GM13976 (cell line): ENCODE results near the gene SLC6A12.

Experiments used
- DNase-seq: peaks from one replicate; pipeline ENCODE4 v3.0.0; 2012; ENCODE audit warnings: low spot score
- in situ Hi-C: fragments of 300-500 bp; cut with MboI; formaldehyde crosslinking; loops from one replicate; pipeline ENCODE4 v1.12.0; 2022; ENCODE audit warnings: low sequenced_read_pairs, mixed read lengths, inconsistent platforms; ENCODE audit not compliant: unreplicated experiment
- TF ChIP-seq, protein P1 (sequence below): IDR thresholded peaks from 2 replicates; pipeline ENCODE4 v1.5.1; 2012; ENCODE audit warnings: borderline replicate concordance, mild to moderate bottlenecking; ENCODE audit not compliant: insufficient read depth; ENCODE audit errors: extremely low read depth, missing control alignments, control extremely low read depth

Gene SLC6A12

DNA sequence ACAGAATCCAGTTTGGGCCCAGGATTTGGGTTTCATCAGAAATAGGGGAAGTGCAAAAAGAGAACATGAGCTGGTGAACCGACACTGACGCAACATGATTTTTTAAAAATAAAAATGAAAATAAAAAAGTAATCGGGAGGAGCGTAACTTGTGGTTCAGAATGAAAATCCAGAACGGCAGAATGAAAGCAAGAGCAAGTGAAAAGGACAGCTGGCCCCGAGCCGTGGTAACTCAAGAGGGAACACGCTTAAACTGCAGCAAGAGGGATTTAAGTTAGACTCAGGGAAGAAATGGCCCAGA lies 1.6 kb downstream of the SLC6A12 start:
- TF ChIP-seq, protein P1, sequence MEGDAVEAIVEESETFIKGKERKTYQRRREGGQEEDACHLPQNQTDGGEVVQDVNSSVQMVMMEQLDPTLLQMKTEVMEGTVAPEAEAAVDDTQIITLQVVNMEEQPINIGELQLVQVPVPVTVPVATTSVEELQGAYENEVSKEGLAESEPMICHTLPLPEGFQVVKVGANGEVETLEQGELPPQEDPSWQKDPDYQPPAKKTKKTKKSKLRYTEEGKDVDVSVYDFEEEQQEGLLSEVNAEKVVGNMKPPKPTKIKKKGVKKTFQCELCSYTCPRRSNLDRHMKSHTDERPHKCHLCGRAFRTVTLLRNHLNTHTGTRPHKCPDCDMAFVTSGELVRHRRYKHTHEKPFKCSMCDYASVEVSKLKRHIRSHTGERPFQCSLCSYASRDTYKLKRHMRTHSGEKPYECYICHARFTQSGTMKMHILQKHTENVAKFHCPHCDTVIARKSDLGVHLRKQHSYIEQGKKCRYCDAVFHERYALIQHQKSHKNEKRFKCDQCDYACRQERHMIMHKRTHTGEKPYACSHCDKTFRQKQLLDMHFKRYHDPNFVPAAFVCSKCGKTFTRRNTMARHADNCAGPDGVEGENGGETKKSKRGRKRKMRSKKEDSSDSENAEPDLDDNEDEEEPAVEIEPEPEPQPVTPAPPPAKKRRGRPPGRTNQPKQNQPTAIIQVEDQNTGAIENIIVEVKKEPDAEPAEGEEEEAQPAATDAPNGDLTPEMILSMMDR: no peak
- in situ Hi-C loops: no loop called here
- peak; percentile 58 for DNase-seq

DNA sequence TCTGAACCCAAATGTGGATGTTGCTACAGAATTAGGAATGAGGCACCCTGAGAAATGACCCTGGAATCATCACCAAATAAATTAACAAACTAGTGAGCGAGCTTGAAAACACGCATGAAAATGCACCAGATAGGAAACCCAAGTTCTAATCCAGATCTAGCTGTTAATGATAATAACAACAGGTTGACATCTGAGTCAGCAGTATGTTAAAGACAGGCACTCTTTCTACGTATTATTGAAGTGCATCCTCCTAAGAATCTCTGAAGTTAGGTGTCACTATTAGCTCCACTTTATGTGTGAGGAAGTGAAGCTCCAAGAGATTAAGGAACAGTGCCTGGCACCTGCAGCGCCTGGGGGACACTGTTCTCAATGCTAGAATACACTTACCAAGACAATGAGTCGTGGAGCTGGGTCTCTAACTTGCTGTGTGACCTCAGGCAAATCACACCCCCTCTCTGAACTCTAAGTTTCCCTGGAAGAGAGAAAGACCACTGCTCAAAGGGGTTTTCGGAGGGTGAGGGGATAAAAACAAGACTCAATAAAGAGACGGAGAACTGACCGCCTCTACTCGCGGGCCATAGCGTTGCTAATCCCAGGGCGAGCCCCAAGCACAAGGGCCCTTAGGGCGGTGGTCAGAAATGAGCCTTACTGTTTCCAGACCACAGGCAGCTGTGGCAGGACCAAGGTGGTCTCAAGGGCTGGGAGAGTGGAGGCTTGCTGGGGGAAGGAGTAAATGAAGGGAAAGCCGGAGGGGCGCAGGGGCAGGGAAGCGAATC lies 2.1 kb downstream of the SLC6A12 start:
- in situ Hi-C loops: no loop called here
- DNase-seq: no peak
- TF ChIP-seq, protein P1: no peak

DNA sequence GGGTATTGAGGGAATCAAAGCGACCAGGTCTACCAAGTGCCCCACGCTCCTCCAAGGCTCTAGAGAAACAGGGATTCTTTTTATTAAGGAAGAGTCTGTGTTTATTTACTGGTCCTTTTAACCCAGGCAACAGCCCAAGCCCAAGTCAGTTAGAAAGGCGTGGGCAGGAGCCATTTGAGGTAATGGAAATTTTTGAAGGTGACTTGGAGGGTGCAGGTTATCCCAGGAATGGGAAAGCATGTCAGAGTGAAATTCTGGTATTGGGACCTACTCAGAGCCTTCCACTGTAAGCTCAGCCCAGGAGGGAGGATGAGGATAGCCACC lies 2.9 kb downstream of the SLC6A12 start:
- in situ Hi-C loops: no loop called here
- TF ChIP-seq, protein P1: no peak
- DNase-seq: no peak

DNA sequence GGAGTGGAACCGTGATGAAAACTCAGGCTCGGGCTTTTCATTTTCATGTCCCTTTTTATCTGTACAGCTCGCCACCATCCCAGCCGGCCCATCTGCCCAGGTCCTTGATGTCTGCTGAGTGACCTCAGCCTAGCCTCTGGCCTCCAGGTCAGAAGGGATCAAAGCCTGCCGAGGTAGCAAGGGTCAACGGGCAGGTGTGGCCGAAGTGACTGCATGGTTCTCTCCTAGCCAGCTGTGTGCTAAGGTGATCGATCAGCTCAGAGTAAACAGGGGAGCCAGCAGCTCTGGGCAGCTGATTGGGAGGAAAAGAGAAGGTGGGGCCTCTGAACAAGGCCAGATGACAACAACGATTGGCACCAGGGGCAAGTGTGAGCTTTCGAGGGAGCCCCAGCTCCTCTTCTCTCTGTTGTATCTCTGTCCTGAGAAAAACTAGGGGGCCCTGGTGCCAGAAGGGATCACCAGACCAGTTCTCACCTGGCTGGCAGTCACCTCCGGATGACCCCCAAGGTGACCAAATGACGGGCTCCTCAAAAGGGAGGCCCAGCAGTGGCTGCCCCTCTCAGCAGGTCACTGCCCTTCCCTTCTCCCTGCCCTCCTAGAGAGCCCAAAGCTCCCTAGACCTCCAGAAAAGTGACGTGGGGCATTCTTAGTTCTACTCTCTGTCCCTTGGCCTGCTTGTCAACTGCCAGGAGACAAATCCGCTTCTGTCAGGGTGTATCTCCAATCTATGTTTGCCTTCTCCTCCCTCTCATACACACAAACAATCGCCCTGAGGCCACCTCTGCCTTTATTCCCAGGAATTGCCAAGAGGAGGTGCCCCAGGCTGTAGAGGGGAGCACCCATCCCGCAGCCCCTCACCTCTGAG lies 3.4 kb downstream of the SLC6A12 start:
- DNase-seq: no peak
- TF ChIP-seq, protein P1: no peak
- in situ Hi-C loops: no loop called here

DNA sequence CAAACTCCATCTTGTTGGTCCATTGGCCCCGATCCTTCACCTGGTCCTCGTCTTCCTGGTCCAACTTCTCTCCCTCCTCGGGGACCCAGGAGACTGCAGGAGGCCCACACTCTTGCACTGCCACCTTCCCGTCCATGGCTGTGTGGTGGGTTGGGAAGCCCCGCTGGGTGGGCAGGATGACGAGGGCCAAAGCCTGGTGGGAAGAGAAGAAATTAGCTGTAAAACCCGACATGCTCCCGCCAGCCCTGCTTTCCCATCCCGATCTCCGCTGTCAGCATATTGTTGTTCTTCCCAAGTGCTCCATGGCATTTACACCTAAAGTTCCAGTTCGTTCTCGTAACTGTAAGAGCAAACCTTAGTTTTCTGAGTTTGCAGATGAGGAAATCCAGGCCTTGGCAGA lies 4.1 kb downstream of the SLC6A12 start:
- TF ChIP-seq, protein P1: no peak
- no peak for DNase-seq
- in situ Hi-C loops: no loop called here

GRCh38 chr12:209246-209645 lies 4.7 kb downstream of the SLC6A12 start:
- TF ChIP-seq, protein P1: no peak
- in situ Hi-C loops: no loop called here
- no peak for DNase-seq
